ENCODE measurements around the gene CCDC3. TPM values are rescaled to one million over a fixed set of nuclear protein-coding genes. Genes with fewer than 3 reads are reported as not detected.

CCDC3 gene
- total and polyA plus RNA-seq, 2 of the 4 experiments (the other 2 are of a cell fraction), result 0.29 to 0.36 TPM

- no peak overlapping the region for H2BK15ac ChIP-seq (ENCODE audit: low read depth, low read length)
- ChIA-PET POLR2A (ENCODE audit: unreplicated experiment) (no interaction called here), CTCF (no interaction called here)
- no peak overlapping the region for H4K5ac ChIP-seq (ENCODE audit: low read depth, low read length)
- no peak overlapping the region for H3K56ac ChIP-seq (ENCODE audit: extremely low read depth, insufficient read depth, low read length)
- H4K20me1 ChIP-seq (ENCODE audit: insufficient read depth, low read length), result no peaks in the 10 kb centered on the region
- H3K9me1 ChIP-seq (ENCODE audit: insufficient read depth, low read length), result no peaks in the 10 kb centered on the region
- dilution Hi-C loops (cut with HindIII; ENCODE audit: low sequenced_read_pairs, unreplicated experiment) (no loop called here), intact Hi-C loops (cut with micrococcal nuclease) (no loop called here), in situ Hi-C loops (cut with MboI; ENCODE audit: low sequenced_read_pairs) (no loop called here)
- H4K91ac ChIP-seq (ENCODE audit: insufficient read depth, low read depth, low read length), result no peak overlapping the region
- H3K14ac ChIP-seq (replicated peaks; ENCODE audit: low read depth, low read length), result no peak overlapping the region
- peaks cover 3% of the 10 kb centered on the region; the same call in 1 of the 2 replicates for H3K9me3 ChIP-seq (ENCODE audit: control insufficient read depth, insufficient read depth, low read length)
- no peak overlapping the region for H3K4me2 ChIP-seq (ENCODE audit: low read depth, low read length)
- no peak overlapping the region for H2BK120ac ChIP-seq (ENCODE audit: low read depth, low read length)
- no peaks in the 10 kb centered on the region for H3K79me1 ChIP-seq (ENCODE audit: low read depth in 1 of 2, low read length in 2 of 2)
- no peak overlapping the region for H2AK5ac ChIP-seq (ENCODE audit: low read depth, low read length)
- H3K27ac ChIP-seq (ENCODE audit: insufficient read depth, low read length), result no peak overlapping the region
- H3K9ac ChIP-seq (ENCODE audit: low read depth, low read length), result no peak overlapping the region
- no peak overlapping the region for H4K8ac ChIP-seq (ENCODE audit: low read depth in 2 of 2, low read length in 2 of 2)
- no peak overlapping the region for H3K18ac ChIP-seq (ENCODE audit: low read depth, low read length)
- no CpG with 5 or more reads among the region's 6 CpGs for WGBS, 2 experiments (ENCODE audit: extremely low coverage in 2 of 2, insufficient read length in 1 of 2)
- H3K4ac ChIP-seq (ENCODE audit: low read depth, low read length), result no peak overlapping the region
- H2AFZ ChIP-seq (replicated peaks; ENCODE audit: low read length, poor library complexity), result no peak overlapping the region
- H3K27me3 ChIP-seq (ENCODE audit: control insufficient read depth, insufficient read depth, low read length), result peaks cover 40% of the 10 kb centered on the region
- H2BK20ac ChIP-seq (ENCODE audit: low read depth, low read length), result no peak overlapping the region
- H3K36me3 ChIP-seq (ENCODE audit: control insufficient read depth, insufficient read depth, low read length), result no peaks in the 10 kb centered on the region
- H3K4me3 ChIP-seq (ENCODE audit: insufficient read depth, low read depth, low read length), result no peak overlapping the region
- TF ChIP-seq, protein P1, sequence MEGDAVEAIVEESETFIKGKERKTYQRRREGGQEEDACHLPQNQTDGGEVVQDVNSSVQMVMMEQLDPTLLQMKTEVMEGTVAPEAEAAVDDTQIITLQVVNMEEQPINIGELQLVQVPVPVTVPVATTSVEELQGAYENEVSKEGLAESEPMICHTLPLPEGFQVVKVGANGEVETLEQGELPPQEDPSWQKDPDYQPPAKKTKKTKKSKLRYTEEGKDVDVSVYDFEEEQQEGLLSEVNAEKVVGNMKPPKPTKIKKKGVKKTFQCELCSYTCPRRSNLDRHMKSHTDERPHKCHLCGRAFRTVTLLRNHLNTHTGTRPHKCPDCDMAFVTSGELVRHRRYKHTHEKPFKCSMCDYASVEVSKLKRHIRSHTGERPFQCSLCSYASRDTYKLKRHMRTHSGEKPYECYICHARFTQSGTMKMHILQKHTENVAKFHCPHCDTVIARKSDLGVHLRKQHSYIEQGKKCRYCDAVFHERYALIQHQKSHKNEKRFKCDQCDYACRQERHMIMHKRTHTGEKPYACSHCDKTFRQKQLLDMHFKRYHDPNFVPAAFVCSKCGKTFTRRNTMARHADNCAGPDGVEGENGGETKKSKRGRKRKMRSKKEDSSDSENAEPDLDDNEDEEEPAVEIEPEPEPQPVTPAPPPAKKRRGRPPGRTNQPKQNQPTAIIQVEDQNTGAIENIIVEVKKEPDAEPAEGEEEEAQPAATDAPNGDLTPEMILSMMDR (conservative IDR thresholded peaks at IDR 0.05; ENCODE audit: low read depth, low read length), result no peak
- no peak for TF ChIP-seq FOS (IDR thresholded peaks at IDR 0.05; ENCODE audit: low read depth, low read length)
- H3K4me1 ChIP-seq (ENCODE audit: control insufficient read depth, insufficient read depth, low read length), result peaks cover 2% of the 10 kb centered on the region; the same call in 1 of the 2 replicates
- DNase-seq, result no peak
- no peak for ATAC-seq (ENCODE audit: low read depth)
- no TSS peak for BruUV-seq (replicated peaks)
- H2AK9ac ChIP-seq (replicated peaks; ENCODE audit: low read depth, low read length, poor library complexity), result no peak overlapping the region
- no peak overlapping the region for H3K23ac ChIP-seq (ENCODE audit: low read depth, low read length)
- no peak overlapping the region for H2BK5ac ChIP-seq (ENCODE audit: low read depth, low read length, poor library complexity, severe bottlenecking)
Observed at GRCh38 chr10:12874501-12874900, 127.0 kb downstream of the CCDC3 start.
